GM04503 (cell line): Measurements from ENCODE around the gene TP53RK.

Source experiments
- DNase-seq: peaks from one replicate; pipeline ENCODE4 v3.0.0-alpha.2; 2012; ENCODE audit warnings: low read depth

The TP53RK gene

GRCh38 chr20:46660487-46660886, 28.8 kb downstream of the TP53RK start:
- no peak for DNase-seq

GRCh38 chr20:46657618-46658017, 31.6 kb downstream of the TP53RK start:
- DNase-seq, result no peak

GRCh38 chr20:46657137-46657536, 32.1 kb downstream of the TP53RK start:
- no peak for DNase-seq

- no peak for DNase-seq
Observed at GRCh38 chr20:46652699-46653098, 36.5 kb downstream of the TP53RK start.

- DNase-seq, result no peak
Observed at GRCh38 chr20:46651091-46651962, 37.9 kb downstream of the TP53RK start, which contains the start of gene SLC13A3. SLC13A3 (minus strand) TSS chr20:46651459; CDS start chr20:46651421, 38 bp downstream.

GRCh38 chr20:46650575-46651090, 38.6 kb downstream of the TP53RK start:
- no peak for DNase-seq

GRCh38 chr20:46649965-46650542, 39.2 kb downstream of the TP53RK start:
- no peak for DNase-seq

GRCh38 chr20:46649650-46649949, 39.6 kb downstream of the TP53RK start:
- DNase-seq, result no peak

GRCh38 chr20:46648903-46649649, 40.2 kb downstream of the TP53RK start:
- DNase-seq, result no peak

GRCh38 chr20:46647469-46647868, 41.8 kb downstream of the TP53RK start:
- DNase-seq, result no peak

- DNase-seq, result no peak
Observed at GRCh38 chr20:46646659-46647380, 42.4 kb downstream of the TP53RK start.

- no peak for DNase-seq
Observed at GRCh38 chr20:46646122-46646521, 43.1 kb downstream of the TP53RK start.

GRCh38 chr20:46644733-46645132, 44.5 kb downstream of the TP53RK start:
- no peak for DNase-seq

- DNase-seq, result no peak
Observed at GRCh38 chr20:46644160-46644559, 45.1 kb downstream of the TP53RK start.

GRCh38 chr20:46642969-46643343, 46.3 kb downstream of the TP53RK start:
- no peak for DNase-seq

GRCh38 chr20:46642265-46642968, 46.8 kb downstream of the TP53RK start:
- DNase-seq, result no peak

GRCh38 chr20:46641424-46641823, 47.8 kb downstream of the TP53RK start:
- no peak for DNase-seq

- DNase-seq, result no peak
Observed at GRCh38 chr20:46640536-46641311, 48.5 kb downstream of the TP53RK start.

GRCh38 chr20:46640044-46640443, 49.2 kb downstream of the TP53RK start:
- no peak for DNase-seq

GRCh38 chr20:46639587-46639986, 49.7 kb downstream of the TP53RK start:
- DNase-seq, result no peak

GRCh38 chr20:46638898-46639274, 50.4 kb downstream of the TP53RK start:
- DNase-seq, result no peak
